ENCODE data around the gene TBC1D17.

The TBC1D17 gene

GRCh38 chr19:49926515-49926914, 49.0 kb downstream of the TBC1D17 start:
- H3K9ac ChIP-seq (ENCODE audit: low read length) = no peak overlapping the region
- TF ChIP-seq CTCF (IDR thresholded peaks at IDR 0.05; ENCODE audit: low read depth, low read length) (no peak), EZH2phosphoT487 (IDR thresholded peaks at IDR 0.05; ENCODE audit: low read depth) (no peak)
- peaks cover 77% of the 10 kb centered on the region for H3K4me1 ChIP-seq (ENCODE audit: low read length)
- H3K4me3 ChIP-seq (ENCODE audit: low read length) = no peak overlapping the region
- H3K4me2 ChIP-seq (ENCODE audit: low read length) = peak overlapping the region; percentile 2; the same call in 1 of the 2 replicates
- peak overlapping the region; percentile 95; the same call in 1 of the 2 replicates for H3K27ac ChIP-seq (ENCODE audit: low read length)
- H3K79me2 ChIP-seq (ENCODE audit: low read length) = peaks cover 88% of the 10 kb centered on the region
- H3K9me3 ChIP-seq (ENCODE audit: insufficient read depth, low read length) = 0 out of 2 replicates have a peak, but pooled peaks cover 3% of the 10 kb centered on the region
- H2AFZ ChIP-seq (ENCODE audit: low read depth, low read length) = no peak overlapping the region
- H3K36me3 ChIP-seq (replicated peaks; ENCODE audit: low read depth, low read length) = peaks cover 51% of the 10 kb centered on the region
- H4K20me1 ChIP-seq (ENCODE audit: insufficient read depth, low read length) = peaks cover 21% of the 10 kb centered on the region
- H3K27me3 ChIP-seq (ENCODE audit: low read depth, low read length) = no peaks in the 10 kb centered on the region

- H3K4me2 ChIP-seq (ENCODE audit: low read length) = peak overlapping the region; percentile 85
- 0 out of 2 replicates have a peak, but pooled peaks cover 3% of the 10 kb centered on the region for H3K9me3 ChIP-seq (ENCODE audit: insufficient read depth, low read length)
- peak overlapping the region; percentile 89 for H3K4me3 ChIP-seq (ENCODE audit: low read length)
- no peak overlapping the region for H2AFZ ChIP-seq (ENCODE audit: low read depth, low read length)
- peaks cover 86% of the 10 kb centered on the region for H3K79me2 ChIP-seq (ENCODE audit: low read length)
- no peak for TF ChIP-seq CTCF (IDR thresholded peaks at IDR 0.05; ENCODE audit: low read depth, low read length)
- TF ChIP-seq EZH2phosphoT487 (IDR thresholded peaks at IDR 0.05; ENCODE audit: low read depth) = no peak
- peaks cover 74% of the 10 kb centered on the region for H3K4me1 ChIP-seq (ENCODE audit: low read length)
- H3K27me3 ChIP-seq (ENCODE audit: low read depth, low read length) = no peaks in the 10 kb centered on the region
- peaks cover 56% of the 10 kb centered on the region for H3K36me3 ChIP-seq (replicated peaks; ENCODE audit: low read depth, low read length)
- H3K27ac ChIP-seq (ENCODE audit: low read length) = peak overlapping the region; percentile 95
- H4K20me1 ChIP-seq (ENCODE audit: insufficient read depth, low read length) = peaks cover 33% of the 10 kb centered on the region
- peak overlapping the region; percentile 98 for H3K9ac ChIP-seq (ENCODE audit: low read length)
These were observed 50.2 kb downstream of the TBC1D17 start for GRCh38 chr19:49927526-49928264.

GRCh38 chr19:49929121-49929610, 51.7 kb downstream of the TBC1D17 start, which contains the start of the genes ATF5 and NUP62:
ATF5 (plus strand) TSS chr19:49929205; CDS start chr19:49930851, 1,646 bp downstream.
NUP62 (minus strand) TSS chr19:49929504; CDS start chr19:49909807, 19,697 bp downstream.
- Histone ChIP-seq H3K9me3 (ENCODE audit: insufficient read depth, low read length) (0 out of 2 replicates have a peak, but pooled peaks cover 3% of the 10 kb centered on the region), H3K9ac (ENCODE audit: low read length) (peak within 1 kb of the TSS; percentile 98), H3K27me3 (ENCODE audit: low read depth, low read length) (no peaks in the 10 kb centered on the region), H4K20me1 (ENCODE audit: insufficient read depth, low read length) (peaks cover 46% of the 10 kb centered on the region), H3K4me1 (ENCODE audit: low read length) (peaks cover 69% of the 10 kb centered on the region), H2AFZ (ENCODE audit: low read depth, low read length) (no peak within 1 kb of the TSS; the same call in 1 of the 2 replicates), H3K4me2 (ENCODE audit: low read length) (peak within 1 kb of the TSS; percentile 85), H3K79me2 (ENCODE audit: low read length) (peaks cover 91% of the 10 kb centered on the region), H3K36me3 (replicated peaks; ENCODE audit: low read depth, low read length) (peaks cover 68% of the 10 kb centered on the region), H3K27ac (ENCODE audit: low read length) (peak within 1 kb of the TSS; percentile 95), H3K4me3 (ENCODE audit: low read length) (peak within 1 kb of the TSS; percentile 89)
- TF ChIP-seq EZH2phosphoT487 (IDR thresholded peaks at IDR 0.05; ENCODE audit: low read depth) (no peak), CTCF (IDR thresholded peaks at IDR 0.05; ENCODE audit: low read depth, low read length) (no peak)
